Superior temporal gyrus (tissue), 1 donor: ENCODE results near the gene NIM1K.
"Not testable (repeated sequence)": the region's sequence is repeated elsewhere in the genome, so short reads cannot be mapped to it uniquely, and the experiment has no call there.

Source experiments
- DNase-seq: peaks from one replicate; pipeline ENCODE4 v3.0.0-alpha.2; 2016; ENCODE audit errors: extremely low spot score

NIM1K gene

DNA sequence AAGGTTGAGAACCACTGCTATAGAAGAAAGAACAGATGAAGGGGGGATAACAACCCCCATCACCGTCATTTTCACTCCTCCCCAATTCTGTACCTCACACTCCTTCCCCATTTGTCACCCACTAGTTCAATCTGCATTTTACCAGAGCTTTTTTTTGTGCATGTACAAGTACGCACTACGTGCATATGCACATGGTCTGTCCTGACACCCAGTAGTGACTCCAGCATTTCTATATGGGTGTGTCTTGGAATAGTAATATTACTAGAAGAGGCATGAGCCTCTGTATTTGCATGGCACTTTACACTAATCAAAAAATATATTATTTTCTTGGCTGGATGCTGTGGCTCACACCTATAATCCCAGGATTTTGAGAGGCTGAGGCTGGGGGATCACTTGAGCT lies 38.7 kb downstream of the NIM1K start:
- DNase-seq = no peak

DNA sequence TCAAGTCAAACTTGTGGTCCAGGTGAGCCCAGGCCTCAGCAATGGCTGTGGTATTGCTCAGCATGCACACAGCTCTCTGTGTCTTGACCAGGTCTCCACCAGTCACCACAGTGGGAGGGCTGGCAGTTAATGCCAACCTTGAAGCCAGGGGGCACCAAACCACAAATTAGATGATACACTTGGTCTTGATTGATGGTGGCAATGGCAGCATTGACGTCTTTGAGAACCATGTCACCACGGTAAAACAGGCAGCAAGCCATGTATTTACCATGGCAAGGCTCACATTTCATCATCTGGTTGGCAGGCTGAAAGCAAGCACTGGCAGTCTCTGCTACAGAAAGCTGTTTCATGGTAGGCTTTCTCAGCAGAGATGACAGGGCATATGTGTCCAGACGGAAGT lies 40.0 kb downstream of the NIM1K start:
- no peak for DNase-seq

DNA sequence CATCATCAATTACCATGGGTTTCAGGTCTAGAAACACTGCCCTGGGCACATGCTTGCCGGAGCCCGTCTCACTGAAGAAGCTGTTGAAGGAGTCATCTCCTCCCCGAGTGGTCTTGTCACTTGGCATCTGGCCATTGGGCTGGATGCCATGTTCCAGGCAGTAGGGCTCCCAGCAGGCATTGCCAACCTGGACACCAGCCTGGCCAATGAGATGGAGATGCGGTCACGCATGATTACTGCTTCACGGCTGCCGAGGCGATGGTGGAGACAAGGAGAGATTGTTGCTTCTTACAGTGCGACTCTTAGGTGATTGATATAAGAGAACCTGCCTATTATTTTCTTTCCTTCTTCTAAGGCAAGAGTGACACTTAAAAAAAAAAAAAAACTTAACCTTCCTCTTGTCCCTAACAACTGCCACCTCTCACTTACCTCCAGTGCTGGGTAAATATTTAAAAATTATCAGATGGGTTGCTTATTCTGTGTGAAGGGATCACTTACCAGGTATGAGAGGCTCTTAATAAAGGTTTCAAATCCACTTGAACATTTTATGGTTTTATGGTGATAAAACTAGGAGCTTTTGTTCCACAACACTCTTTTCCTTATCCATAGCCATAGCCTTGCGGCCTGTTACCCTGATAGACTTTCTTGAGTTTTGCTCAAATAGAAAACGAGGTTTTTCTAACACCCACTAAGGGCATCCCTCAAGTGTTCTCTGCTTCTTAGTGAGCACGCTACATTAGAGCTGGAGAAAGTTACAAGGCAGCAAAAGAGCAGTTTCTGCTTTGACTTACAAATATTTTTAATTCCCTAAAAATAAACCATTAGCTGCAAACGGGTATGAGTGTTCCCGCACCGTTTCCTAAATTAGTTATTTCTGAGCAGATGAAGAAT lies 41.2 kb downstream of the NIM1K start:
- DNase-seq = no peak

DNA sequence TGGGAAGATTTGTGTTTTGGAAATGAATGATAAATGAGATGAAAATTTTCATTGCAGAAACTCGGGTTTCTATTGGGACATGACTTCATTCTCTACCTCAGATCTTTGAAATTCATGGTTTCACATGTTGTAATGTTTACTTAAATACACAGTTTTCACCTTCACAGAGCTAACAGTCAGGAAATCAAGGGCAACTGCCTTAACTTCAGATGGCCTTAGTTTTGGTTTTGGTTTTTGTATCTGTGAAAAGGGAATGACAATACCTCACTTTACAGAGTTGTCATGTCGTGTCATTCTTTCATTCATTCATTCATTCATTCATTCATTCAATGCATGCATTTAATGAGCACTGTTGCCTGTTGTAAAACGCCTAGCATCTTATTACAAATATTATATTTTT lies 41.9 kb downstream of the NIM1K start:
- DNase-seq = no peak

DNA sequence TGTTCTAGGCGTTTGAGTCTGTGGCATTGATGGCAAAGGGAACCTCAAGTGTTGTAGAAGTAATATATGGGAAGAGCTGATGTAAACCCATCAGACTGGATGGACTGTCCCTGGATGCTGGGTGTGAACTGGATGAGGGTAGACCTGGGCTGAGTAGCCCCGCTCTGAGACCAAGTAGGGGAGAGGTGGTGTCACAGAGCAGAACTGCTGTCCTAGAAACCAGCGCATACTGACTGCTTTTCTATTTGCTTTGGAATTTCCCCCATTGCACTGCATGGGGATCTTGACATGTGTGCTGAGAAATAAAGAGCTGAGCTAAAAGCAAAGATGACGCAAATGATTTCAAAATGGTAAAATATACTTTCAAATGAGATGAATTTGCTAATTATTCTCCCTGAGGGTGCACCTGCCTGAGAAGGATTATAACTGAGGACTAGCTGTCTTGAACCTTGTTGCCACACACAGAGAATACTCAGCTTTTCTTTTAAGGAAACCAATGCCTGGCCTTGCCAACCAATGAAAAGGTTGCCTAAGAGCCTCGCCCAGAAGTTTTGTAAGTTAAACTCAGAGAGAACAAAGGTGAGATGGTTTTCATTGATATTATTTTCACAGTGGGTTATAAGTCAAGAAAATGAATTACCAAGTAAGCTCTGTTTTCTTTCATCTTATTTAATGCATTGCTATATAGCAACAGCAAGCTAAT lies 44.8 kb downstream of the NIM1K start:
- DNase-seq = no peak

DNA sequence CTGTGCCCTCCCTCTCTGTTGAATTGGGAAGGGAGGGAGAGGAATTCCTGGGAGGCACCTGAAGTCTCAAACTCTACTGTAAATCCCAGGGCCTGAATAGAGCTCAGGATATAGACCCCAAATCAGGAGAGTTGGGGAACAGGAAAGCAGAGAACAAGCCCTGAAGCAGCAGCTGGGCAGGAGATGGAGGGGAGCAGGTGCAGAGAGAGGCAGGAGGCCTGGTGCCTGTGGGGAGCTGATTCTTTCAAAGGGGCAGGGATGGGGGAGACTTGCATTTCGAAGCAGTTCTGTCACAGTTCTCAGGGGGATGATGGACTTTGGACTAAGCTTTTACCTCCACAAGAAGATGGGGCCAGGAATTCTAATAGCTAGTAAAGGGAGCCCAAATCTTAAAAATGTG lies 50.2 kb downstream of the NIM1K start:
- DNase-seq = no peak

DNA sequence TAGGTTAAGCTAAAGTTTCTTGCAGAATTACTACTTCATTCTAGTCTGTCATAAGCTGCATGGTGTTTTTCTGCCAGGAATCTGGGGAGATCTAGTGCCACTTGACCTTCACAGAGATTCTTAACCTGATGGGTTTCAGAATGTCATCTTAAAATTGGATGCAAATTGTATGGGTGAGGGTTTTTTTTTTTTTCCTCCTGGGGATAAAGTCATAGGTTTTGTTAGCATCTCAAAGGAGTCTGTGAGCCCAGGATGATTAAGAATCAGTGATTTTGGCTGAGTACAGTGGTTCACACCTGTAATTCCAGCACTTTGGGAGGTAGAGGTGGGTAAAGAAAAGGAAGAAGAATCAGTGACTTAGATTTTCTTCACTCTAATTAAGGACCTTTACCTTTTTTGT lies 51.2 kb downstream of the NIM1K start:
- DNase-seq = no peak

DNA sequence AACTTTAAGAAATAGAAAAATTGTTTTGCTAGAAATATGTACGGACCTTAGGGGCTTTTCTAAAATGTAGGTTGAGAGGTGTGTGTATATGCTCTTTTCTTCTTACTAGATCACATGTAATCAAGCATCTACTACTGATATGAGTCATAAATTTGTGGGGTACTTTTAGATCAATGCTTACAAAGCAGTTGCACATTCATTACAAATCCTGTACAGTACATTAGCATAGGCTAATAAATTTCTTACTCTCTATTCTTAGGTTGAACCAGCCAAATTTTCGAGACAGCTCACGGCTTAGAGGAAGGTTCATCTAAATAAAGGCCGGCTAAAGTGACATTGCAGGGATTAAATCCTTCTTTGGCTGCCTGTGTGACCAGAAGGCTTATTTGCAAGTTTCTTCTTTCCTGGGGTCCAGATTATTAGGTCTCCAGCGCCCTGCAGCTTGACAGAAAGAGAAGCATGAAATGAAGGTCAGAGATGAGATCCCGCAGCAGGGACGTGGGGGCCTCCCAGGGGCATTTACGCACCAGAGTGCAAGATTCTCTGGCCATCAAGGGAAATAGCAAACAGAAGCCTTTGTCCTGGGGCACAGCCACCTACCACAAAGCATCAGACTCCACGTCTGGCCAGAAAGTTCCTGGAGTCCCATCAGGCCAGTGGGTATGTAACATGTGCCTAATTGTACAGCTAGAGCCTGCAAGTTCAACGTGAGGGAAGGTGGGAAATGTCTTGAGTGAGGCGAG lies 53.0 kb downstream of the NIM1K start:
- DNase-seq = no peak

DNA sequence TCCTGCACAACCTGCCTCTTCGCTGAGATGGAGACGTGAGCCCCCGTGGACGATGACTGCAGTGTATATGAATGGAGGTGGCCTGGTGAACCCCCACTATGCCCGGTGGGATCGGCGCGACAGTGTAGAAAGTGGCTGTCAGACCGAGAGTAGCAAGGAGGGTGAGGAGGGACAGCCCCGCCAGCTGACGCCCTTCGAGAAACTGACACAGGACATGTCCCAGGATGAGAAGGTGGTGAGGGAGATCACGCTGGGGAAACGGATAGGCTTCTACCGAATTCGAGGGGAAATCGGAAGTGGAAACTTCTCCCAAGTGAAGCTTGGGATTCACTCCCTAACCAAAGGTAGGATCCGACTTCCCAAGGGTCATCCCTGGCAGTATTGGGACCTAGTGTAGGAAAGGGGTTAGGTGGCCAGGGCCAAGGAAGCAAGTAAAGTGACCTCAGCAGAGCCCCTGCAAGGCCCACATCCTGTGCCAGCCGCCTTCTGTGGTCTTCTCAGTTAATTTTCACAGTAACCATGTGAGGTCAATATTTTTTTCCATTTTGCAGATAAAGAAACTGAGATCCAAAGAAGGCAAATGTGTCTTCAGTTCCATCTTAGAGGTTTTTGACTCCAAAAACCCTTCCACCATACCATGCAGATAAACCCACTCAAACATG lies 53.8 kb downstream of the NIM1K start:
- no peak for DNase-seq

DNA sequence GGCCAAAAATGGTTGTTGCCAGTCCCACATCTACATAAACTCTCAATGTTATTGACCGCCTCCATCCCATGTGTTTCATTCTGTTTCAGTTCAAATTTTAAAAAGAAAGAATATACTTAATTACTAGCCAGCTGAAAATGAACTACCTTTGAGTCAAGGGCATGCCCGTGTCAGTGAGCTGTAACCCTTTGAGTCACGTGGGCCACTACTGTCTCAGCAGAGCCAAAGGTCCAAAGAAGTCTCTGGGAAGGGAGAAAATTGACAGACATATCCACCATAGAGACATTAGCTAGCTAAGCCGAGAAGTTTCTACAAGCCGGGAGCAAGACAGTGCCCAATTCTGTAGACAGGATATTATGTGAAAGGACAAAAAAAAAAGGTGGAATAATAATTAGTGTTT lies 59.7 kb downstream of the NIM1K start:
- DNase-seq = no peak

DNA sequence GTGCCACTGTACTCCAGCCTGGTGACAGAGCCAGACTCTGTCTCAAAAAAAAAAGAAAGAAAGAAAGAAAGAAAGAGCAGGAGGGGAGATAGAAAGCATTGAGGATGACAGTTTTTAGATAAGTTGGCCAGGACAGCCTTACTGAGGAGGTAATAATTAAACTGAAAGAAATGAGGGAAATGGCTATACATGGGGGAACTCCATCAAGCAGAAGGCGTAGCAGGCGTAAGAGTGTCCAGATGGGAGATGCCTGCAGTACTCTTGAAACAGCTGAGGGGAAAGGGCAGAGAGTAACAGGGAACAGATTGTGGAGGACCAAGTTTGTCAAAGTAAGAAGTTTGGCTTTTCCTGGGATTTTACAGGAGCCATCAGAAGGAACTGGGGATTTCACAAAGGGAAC lies 63.7 kb downstream of the NIM1K start:
- DNase-seq = no peak

DNA sequence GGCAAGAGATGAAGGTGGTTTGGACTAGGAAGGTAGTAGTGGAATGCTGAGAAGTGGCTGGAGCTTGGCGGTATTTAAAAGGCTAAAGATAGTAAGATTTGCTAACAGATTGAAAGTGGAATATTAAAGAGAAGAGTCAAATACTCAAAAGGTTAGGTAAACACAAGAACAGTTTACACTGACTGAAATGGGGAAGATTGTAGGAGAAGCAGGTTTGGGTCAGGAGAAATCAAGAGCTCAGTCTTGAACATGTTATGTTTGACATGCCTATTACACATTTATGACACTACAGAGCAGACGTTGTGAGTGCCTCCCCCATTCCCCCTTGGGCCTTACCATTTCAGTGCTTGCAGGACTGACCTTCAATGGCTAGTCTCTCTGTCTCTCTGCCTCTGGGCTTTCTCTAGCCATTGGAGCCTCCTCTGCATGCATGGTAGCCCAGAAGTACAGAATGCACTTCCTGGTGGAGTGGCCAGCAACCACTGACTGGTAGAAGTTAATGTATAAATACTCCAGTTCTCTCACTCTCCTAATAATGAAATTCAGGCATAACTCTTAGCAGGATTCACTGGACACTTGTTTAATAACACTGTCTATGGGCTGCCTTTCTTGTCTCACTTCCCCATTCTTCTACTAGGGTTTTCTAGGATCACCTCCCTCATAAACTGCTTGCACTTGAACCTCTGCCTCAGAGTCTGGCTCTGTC lies 64.4 kb downstream of the NIM1K start:
- no peak for DNase-seq

DNA sequence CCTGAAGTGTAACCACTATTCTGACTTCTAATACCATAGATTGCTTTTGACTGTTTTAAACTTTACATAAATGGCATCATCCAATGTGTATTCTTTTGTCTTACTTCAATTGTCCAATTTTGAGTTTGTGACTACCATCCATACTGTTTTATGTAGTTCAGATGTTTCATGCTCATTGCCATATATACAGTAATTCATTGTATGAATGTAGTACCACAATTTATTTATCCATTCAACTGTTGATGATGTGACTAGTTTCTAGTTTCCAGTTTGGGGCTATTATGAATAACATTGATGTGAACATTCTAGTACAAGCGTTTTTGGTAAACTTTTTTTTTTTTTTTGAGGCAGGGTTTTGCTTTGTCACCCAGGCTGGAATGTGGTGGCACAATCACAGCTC lies 66.1 kb downstream of the NIM1K start:
- DNase-seq = no peak

DNA sequence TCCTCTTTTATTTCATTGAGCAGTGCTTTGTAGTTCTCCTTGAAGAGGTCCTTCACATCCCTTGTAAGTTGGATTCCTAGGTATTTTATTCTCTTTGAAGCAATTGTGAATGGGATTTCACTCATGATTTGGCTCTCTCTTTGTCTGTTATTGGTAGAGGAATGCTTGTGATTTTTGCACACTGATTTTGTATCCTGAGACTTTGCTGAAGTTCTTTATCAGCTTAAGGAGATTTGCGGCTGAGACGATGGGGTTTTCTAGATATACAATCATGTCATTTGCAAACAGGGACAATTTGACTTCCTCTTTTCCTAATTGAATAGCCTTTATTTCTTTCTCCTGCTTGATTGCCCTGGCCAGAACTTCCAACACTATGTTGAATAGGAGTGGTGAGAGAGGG lies 70.2 kb downstream of the NIM1K start:
- DNase-seq = not testable (repeated sequence)

DNA sequence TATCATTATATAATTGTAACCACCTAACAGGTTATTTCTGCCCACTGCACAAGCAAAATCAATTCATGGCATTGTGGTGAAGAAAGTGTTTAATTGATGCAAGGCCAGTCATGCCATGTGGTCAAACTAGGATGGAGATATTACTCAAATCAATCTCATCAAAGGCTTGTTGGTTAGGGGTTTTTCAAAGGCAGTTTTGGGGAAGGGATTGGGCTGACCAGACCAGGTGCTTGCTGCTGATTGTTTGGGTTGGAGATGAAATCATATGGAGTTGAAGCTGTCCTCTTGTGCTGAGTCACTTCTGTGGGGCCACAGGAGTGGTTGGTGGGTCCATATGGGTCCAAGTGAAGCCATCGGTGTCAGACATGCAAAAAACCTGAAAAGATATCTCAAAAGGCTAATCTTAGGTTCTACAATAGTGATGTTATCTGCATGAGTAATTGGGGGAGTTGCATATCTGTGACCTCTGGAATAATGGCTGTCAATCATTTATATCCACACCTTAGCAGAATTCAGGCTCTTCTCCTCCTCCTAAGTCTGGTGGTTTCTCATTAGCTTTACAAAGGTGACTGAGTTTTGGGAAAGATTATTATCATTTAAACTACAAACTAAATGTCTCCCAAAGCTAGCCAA lies 76.3 kb downstream of the NIM1K start:
- DNase-seq = no peak

DNA sequence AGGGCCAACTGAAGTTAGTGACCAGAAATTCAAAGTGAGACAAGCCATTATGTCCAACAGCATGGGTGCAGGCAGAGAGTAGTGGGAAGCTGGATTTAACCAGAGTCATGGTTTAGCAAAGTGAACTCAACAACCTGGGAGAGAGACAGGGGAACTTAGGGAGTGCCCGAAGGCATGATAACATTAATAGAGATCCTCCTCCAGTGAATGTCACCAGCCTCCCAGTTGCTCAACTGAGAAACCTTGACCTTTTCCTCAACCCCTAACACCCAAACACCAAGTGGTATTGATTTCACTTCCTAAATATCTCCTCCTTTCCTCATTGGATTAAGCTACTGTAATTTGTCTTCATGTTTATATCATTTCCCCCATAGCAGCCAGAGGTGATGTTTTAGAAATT lies 78.6 kb downstream of the NIM1K start:
- DNase-seq = no peak

DNA sequence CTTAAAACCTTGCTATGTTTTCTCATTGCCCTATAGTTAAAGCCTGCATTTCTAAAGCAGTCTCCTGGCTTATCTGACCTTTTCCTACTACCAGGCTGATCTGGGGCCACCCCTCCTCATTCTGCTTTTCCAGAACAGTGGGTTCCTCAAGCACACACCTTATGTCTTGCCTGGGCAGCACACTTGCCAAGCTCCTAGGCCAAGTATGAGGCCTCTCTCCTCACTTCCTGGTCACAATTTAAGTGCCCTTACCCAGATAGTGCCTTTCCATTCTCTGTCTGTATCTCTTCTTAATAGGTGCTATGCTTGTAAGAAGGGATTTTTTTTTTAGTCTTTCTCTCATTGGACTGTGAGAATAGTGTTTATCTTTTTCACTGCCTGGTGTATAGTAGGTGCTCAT lies 81.5 kb downstream of the NIM1K start:
- no peak for DNase-seq

DNA sequence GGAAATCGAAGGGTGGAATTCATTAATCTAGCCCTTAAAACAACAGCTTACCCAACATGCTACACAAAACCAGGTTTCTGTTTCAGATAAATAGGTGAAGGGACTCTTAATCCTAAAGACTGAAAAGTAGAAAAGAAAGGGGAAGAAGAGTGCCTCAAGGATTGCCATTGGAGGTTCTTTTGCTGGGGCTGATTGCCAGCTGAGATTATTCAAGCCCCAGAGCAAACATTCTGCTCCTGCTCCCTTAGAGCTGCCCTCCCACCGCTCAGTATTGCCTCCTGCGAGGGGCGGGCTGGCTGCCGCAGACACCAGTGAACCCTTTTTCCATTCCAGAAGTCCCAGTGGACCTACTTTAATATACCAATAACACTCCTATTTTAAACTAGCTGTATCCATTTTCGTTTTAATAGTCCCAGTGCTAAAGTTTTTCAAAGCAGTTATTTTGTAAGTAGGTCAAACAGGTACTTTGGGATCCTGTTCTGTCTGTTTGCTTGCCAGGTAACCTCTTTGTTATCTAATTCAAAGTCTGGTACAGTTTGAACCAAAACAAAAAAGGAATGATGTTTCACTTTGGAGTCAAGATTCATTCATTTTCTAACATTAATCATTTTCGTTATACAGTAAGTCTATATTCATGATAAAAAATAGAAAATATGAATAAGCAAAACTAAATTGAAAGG lies 82.5 kb downstream of the NIM1K start:
- no peak for DNase-seq

DNA sequence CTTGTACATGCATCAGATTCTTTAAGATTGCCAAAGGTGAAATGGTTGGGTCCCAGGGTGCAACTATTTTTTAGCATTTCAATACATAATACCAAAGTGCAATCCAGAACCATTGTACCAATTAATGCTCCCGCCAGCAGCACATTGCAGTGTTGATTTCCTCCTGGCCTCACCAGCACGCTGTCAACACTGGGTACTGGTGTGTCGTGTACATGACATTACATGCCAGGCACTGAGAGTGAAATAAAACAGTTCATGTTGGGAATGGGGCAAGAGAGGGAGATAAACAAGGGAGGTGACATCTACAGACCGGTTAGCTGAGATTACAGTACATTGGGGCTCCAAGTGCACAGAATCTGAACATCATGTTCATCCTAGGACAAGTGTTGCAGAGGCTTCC lies 83.4 kb downstream of the NIM1K start:
- DNase-seq = no peak

DNA sequence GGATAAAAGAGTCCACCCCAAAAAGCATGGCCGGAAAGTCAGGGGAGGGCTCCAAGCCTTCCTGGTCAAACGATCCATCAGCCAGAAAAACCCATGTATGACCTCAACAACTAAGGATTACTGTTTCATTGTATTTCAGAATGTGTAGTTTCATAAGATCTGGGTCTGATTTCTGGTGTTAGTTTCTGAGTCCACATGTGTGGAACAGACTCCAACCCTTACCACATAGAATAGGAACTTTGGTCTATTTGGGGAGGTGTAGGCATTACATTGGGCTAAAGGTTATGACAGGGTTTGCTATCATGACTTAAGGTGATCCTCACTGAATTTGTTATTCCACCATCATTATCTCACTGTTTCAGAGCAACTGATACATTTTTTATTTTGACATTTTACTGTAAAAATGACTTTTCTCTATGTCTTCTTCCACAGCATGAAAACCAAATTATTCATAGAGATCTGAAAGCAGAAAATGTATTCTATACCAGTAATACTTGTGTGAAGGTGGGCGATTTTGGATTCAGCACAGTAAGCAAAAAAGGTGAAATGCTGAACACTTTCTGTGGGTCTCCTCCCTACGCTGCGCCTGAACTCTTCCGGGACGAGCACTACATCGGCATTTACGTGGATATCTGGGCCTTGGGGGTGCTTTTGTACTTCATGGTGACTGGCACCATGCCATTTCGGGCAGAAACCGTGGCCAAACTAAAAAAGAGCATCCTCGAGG lies 87.7 kb downstream of the NIM1K start:
- DNase-seq = no peak
